PFSK-1 (cell line): ENCODE measurements around the gene SLC17A2.

Experiments used
- FOXP2 ChIP-seq: optimal IDR thresholded peaks from 2 replicates; pipeline ENCODE3; 2011; ENCODE audit warnings: borderline replicate concordance, control low read depth, inconsistent platforms; ENCODE audit not compliant: insufficient read depth; ENCODE audit errors: extremely low read length, extremely low read depth
- POLR2AphosphoS5 ChIP-seq: IDR thresholded peaks from 2 replicates; pipeline ENCODE4 v1.6.1; 2012; ENCODE audit warnings: low read depth, mild to moderate bottlenecking, control low read depth, low read length, moderate library complexity
- REST ChIP-seq, 2 experiments: IDR thresholded peaks; 2 replicates each; pipeline versions ENCODE4 v1.6.1 to v1.8.0; 2011 to 2012; ENCODE audit warnings: low read depth in 2 of 2, low read length in 2 of 2, control low read depth in 1 of 2, inconsistent platforms in 1 of 2, mild to moderate bottlenecking in 1 of 2, moderate library complexity in 1 of 2; ENCODE audit not compliant: insufficient read depth in 1 of 2
- SIN3A ChIP-seq: IDR thresholded peaks from 2 replicates; pipeline ENCODE4 v1.6.1; 2012; ENCODE audit warnings: mild to moderate bottlenecking, low read length, moderate library complexity, borderline replicate concordance; ENCODE audit not compliant: insufficient read depth
- TAF1 ChIP-seq: IDR thresholded peaks from 2 replicates; pipeline ENCODE4 v1.6.1; 2012; ENCODE audit warnings: low read length, control low read depth, borderline replicate concordance; ENCODE audit not compliant: insufficient read depth

SLC17A2 gene

GRCh38 chr6:25899580-25900408, 30.7 kb downstream of the SLC17A2 start:
- TF ChIP-seq FOXP2, result no peak
- no peak for TF ChIP-seq POLR2AphosphoS5
- no peak for TF ChIP-seq SIN3A
- TF ChIP-seq TAF1, result no peak
- TF ChIP-seq REST (IDR thresholded peaks at IDR 0.05; ENCODE audit: insufficient read depth in 1 of 2, low read depth in 2 of 2, low read length in 2 of 2), result no peak

GRCh38 chr6:25899123-25899522, 31.4 kb downstream of the SLC17A2 start:
- TF ChIP-seq TAF1 (no peak), POLR2AphosphoS5 (no peak)

GRCh38 chr6:25898289-25898977, 32.1 kb downstream of the SLC17A2 start:
- TF ChIP-seq POLR2AphosphoS5, result no peak
- TF ChIP-seq REST (IDR thresholded peaks at IDR 0.05; ENCODE audit: insufficient read depth in 1 of 2, low read depth in 2 of 2, low read length in 2 of 2), result no peak
- TF ChIP-seq TAF1, result no peak
- no peak for TF ChIP-seq SIN3A
- TF ChIP-seq FOXP2, result no peak

- TF ChIP-seq TAF1 (no peak), FOXP2 (no peak), REST (IDR thresholded peaks at IDR 0.05; ENCODE audit: insufficient read depth in 1 of 2, low read depth in 2 of 2, low read length in 2 of 2) (no peak), SIN3A (no peak), POLR2AphosphoS5 (no peak)
These were observed 34.2 kb downstream of the SLC17A2 start for GRCh38 chr6:25896252-25896651.

- TF ChIP-seq REST (IDR thresholded peaks at IDR 0.05; ENCODE audit: insufficient read depth in 1 of 2, low read depth in 2 of 2, low read length in 2 of 2) (no peak), SIN3A (no peak), TAF1 (no peak), FOXP2 (no peak), POLR2AphosphoS5 (no peak)
These were observed 34.7 kb downstream of the SLC17A2 start for GRCh38 chr6:25895771-25896170.
